IMR-90 (cell line): ENCODE data around the gene KRTAP5-3. TPM values are rescaled to one million over a fixed set of nuclear protein-coding genes. Genes with fewer than 3 reads are reported as not detected.

Source experiments
- ATAC-seq: fragments of 200-7000 bp; cut with Tn5 transposase; 2 replicates; pipeline ENCODE4 v1.9.1; 2020; ENCODE audit warnings: low read depth, mild to moderate bottlenecking, moderate library complexity
- BruUV-seq: library from RNA; stranded (reverse); fragments of 400-500 nt; replicated peaks from 2 replicates; lab custom pipeline; 2021; lab: Mats Ljungman, UMichigan
- CTCF ChIA-PET: fragments of 300-600 bp; formaldehyde crosslinking; extraction: SDS; loops from one replicate; lab custom pipeline; 2021; ENCODE audit warnings: antibody characterized with exemption; lab: Yijun Ruan, JAX
- POLR2A ChIA-PET: fragments of 300-600 bp; sonication (Branson Sonifier 250); formaldehyde crosslinking; loops from one replicate; lab custom pipeline; 2022; ENCODE audit warnings: antibody characterized with exemption; ENCODE audit not compliant: unreplicated experiment; lab: Charles Lee
- DNase-seq: peaks from one replicate; pipeline ENCODE4 v3.0.0; 2013
- H2AFZ ChIP-seq: replicated peaks from 2 replicates; pipeline ENCODE3; 2013; ENCODE audit warnings: low read length, mild to moderate bottlenecking; ENCODE audit not compliant: poor library complexity
- H2AK5ac ChIP-seq: 2 replicates; pipeline ENCODE4 v1.6.1; 2013; ENCODE audit warnings: low read depth, low read length, inconsistent platforms
- H2AK9ac ChIP-seq: replicated peaks from 2 replicates; pipeline ENCODE3; 2013; ENCODE audit warnings: mild to moderate bottlenecking, low read depth, low read length, moderate library complexity; ENCODE audit not compliant: poor library complexity
- H2BK120ac ChIP-seq: 2 replicates; pipeline ENCODE4 v1.6.1; 2013; ENCODE audit warnings: low read depth, low read length, inconsistent platforms
- H2BK15ac ChIP-seq: 3 replicates; pipeline ENCODE4 v1.6.1; 2013; ENCODE audit warnings: low read depth, low read length, inconsistent platforms
- H2BK20ac ChIP-seq: 2 replicates; pipeline ENCODE4 v1.6.1; 2013; ENCODE audit warnings: low read depth, mild to moderate bottlenecking, inconsistent platforms, low read length, moderate library complexity
- H2BK5ac ChIP-seq: 2 replicates; pipeline ENCODE4 v1.6.1; 2013; ENCODE audit warnings: mild to moderate bottlenecking, low read depth, low read length, inconsistent platforms; ENCODE audit not compliant: poor library complexity, severe bottlenecking
- H3K14ac ChIP-seq: replicated peaks from 2 replicates; pipeline ENCODE4 v1.6.1; 2013; ENCODE audit warnings: low read depth, low read length, inconsistent platforms
- H3K18ac ChIP-seq: 2 replicates; pipeline ENCODE4 v1.6.1; 2013; ENCODE audit warnings: low read depth, low read length, control low read depth
- H3K23ac ChIP-seq: 2 replicates; pipeline ENCODE4 v1.6.1; 2013; ENCODE audit warnings: low read depth, low read length, inconsistent platforms
- H3K27ac ChIP-seq: 2 replicates; pipeline ENCODE4 v1.5.1; 2013; ENCODE audit warnings: mild to moderate bottlenecking, control low read depth, low read length; ENCODE audit not compliant: insufficient read depth
- H3K27me3 ChIP-seq: 2 replicates; pipeline ENCODE4 v1.6.1; 2013; ENCODE audit warnings: low read length; ENCODE audit not compliant: control insufficient read depth, insufficient read depth
- H3K36me3 ChIP-seq: 2 replicates; pipeline ENCODE4 v1.6.1; 2013; ENCODE audit warnings: low read length, mixed read lengths; ENCODE audit not compliant: control insufficient read depth, insufficient read depth
- H3K4ac ChIP-seq: 2 replicates; pipeline ENCODE4 v1.6.1; 2013; ENCODE audit warnings: low read depth, low read length, inconsistent platforms
- H3K4me1 ChIP-seq: 2 replicates; pipeline ENCODE4 v1.6.1; 2013; ENCODE audit warnings: low read length, mixed read lengths; ENCODE audit not compliant: control insufficient read depth, insufficient read depth
- H3K4me2 ChIP-seq: 2 replicates; pipeline ENCODE4 v1.6.1; 2013; ENCODE audit warnings: low read depth, mild to moderate bottlenecking, control low read depth, low read length, moderate library complexity
- H3K4me3 ChIP-seq: 2 replicates; pipeline ENCODE4 v1.5.1; 2013; ENCODE audit warnings: low read depth, mild to moderate bottlenecking, control low read depth, low read length, moderate library complexity; ENCODE audit not compliant: insufficient read depth
- H3K56ac ChIP-seq: 2 replicates; pipeline ENCODE4 v1.6.1; 2013; ENCODE audit warnings: low read length, inconsistent platforms; ENCODE audit not compliant: insufficient read depth; ENCODE audit errors: extremely low read depth
- H3K79me1 ChIP-seq, 2 experiments: 2 replicates each; pipeline ENCODE4 v1.6.1; 2013; ENCODE audit warnings: low read length in 2 of 2, inconsistent platforms in 1 of 2, low read depth in 1 of 2
- H3K9ac ChIP-seq: 2 replicates; pipeline ENCODE4 v1.6.1; 2013; ENCODE audit warnings: low read depth, low read length, control low read depth
- H3K9me1 ChIP-seq: 2 replicates; pipeline ENCODE4 v1.6.1; 2013; ENCODE audit warnings: low read length, inconsistent platforms; ENCODE audit not compliant: insufficient read depth
- H3K9me3 ChIP-seq: 2 replicates; pipeline ENCODE4 v1.6.1; 2013; ENCODE audit warnings: low read length; ENCODE audit not compliant: control insufficient read depth, insufficient read depth
- H4K20me1 ChIP-seq: 2 replicates; pipeline ENCODE4 v1.6.1; 2013; ENCODE audit warnings: low read length, inconsistent platforms; ENCODE audit not compliant: insufficient read depth
- H4K5ac ChIP-seq: 2 replicates; pipeline ENCODE4 v1.6.1; 2013; ENCODE audit warnings: mild to moderate bottlenecking, low read depth, low read length, control low read depth
- H4K8ac ChIP-seq, 2 experiments: 2 replicates each; pipeline ENCODE4 v1.6.1; 2013; ENCODE audit warnings: low read depth in 2 of 2, low read length in 2 of 2, control low read depth in 1 of 2, inconsistent platforms in 1 of 2
- H4K91ac ChIP-seq: 2 replicates; pipeline ENCODE4 v1.6.1; 2013; ENCODE audit warnings: low read depth, low read length, inconsistent platforms; ENCODE audit not compliant: insufficient read depth
- CEBPB ChIP-seq: IDR thresholded peaks from 2 replicates; pipeline ENCODE4 v1.6.1; 2012; ENCODE audit warnings: low read depth, low read length, improper control_type of control experiment
- CHD1 ChIP-seq: IDR thresholded peaks from 2 replicates; pipeline ENCODE4 v1.6.1; 2012; ENCODE audit warnings: low read depth, low read length, improper control_type of control experiment
- MAZ ChIP-seq: IDR thresholded peaks from 2 replicates; pipeline ENCODE4 v1.6.1; 2012; ENCODE audit warnings: low read depth, mild to moderate bottlenecking, low read length, improper control_type of control experiment, moderate library complexity, borderline replicate concordance
- MXI1 ChIP-seq: IDR thresholded peaks from 2 replicates; pipeline ENCODE4 v1.6.1; 2012; ENCODE audit warnings: low read depth, mild to moderate bottlenecking, low read length, moderate library complexity, borderline replicate concordance
- NFE2L2 ChIP-seq: fragments of 150-350 bp; IDR thresholded peaks from 2 replicates; pipeline ENCODE4 v1.6.1; 2016; ENCODE audit warnings: low read depth, mild to moderate bottlenecking, low read length
- POLR2A ChIP-seq: IDR thresholded peaks from 2 replicates; pipeline ENCODE4 v1.6.1; 2012; ENCODE audit warnings: mild to moderate bottlenecking, low read depth, low read length
- RAD21 ChIP-seq: IDR thresholded peaks from 2 replicates; pipeline ENCODE4 v1.6.1; 2012; ENCODE audit warnings: low read length, improper control_type of control experiment
- RCOR1 ChIP-seq: IDR thresholded peaks from 2 replicates; pipeline ENCODE4 v1.6.1; 2012; ENCODE audit warnings: mild to moderate bottlenecking, low read length, improper control_type of control experiment; ENCODE audit not compliant: insufficient replicate concordance
- RFX5 ChIP-seq: IDR thresholded peaks from 2 replicates; pipeline ENCODE4 v1.8.0; 2012; ENCODE audit warnings: low read depth, mild to moderate bottlenecking, low read length, moderate library complexity
- WGBS, 2 experiments: methylation state at CpG; one replicate each; pipeline versions ENCODE4 v1.1.5 to v1.1.7; 2013; ENCODE audit warnings: missing lambda C conversion rate in 2 of 2; ENCODE audit not compliant: insufficient read length in 1 of 2; ENCODE audit errors: extremely low coverage in 2 of 2; 5-methylcytosine and 5-hydroxymethylcytosine counted together
- dilution Hi-C: fragments of 300-500 bp; cut with HindIII; formaldehyde crosslinking; loops from one replicate; pipeline ENCODE4 v1.14.3; 2018; ENCODE audit warnings: low sequenced_read_pairs; ENCODE audit not compliant: unreplicated experiment
- in situ Hi-C: fragments of 300-500 bp; cut with MboI; formaldehyde crosslinking; loops from 3 replicates; pipeline ENCODE4 v1.14.3; 2019; ENCODE audit warnings: low sequenced_read_pairs, inconsistent platforms, mixed read lengths
- intact Hi-C: fragments of 100-400 bp; cut with micrococcal nuclease; formaldehyde crosslinking; loops from 2 replicates; pipeline ENCODE4 v1.10.0; 2022
- polyA plus RNA-seq, 3 experiments: library from polyadenylated mRNA; depleted of rRNA; stranded (reverse); fragments of >200 nt; gene quantifications; 2 replicates each; pipeline ENCODE4 v1.2.3, GENCODE V29; 2012; ENCODE audit warnings: low replicate concordance in 1 of 3
- total RNA-seq: library from RNA; depleted of rRNA; stranded (reverse); fragments of >200 nt; gene quantifications from 2 replicates; pipeline ENCODE4 v1.2.3, GENCODE V29; 2012
- TF ChIP-seq, protein P1 (sequence below): fragments of 150-350 bp; IDR thresholded peaks from 2 replicates; pipeline ENCODE4 v1.6.1; 2017; ENCODE audit warnings: mild to moderate bottlenecking, antibody characterized with exemption, low read length, low read depth
- TF ChIP-seq, protein P2 (sequence below): conservative IDR thresholded peaks from 2 replicates; pipeline ENCODE4 v1.5.1; 2012; ENCODE audit warnings: mild to moderate bottlenecking, low read depth, low read length, improper control_type of control experiment

KRTAP5-3 gene
- total and polyA plus RNA-seq, 2 of the 4 experiments (the other 2 are of a cell fraction) = not detected

DNA sequence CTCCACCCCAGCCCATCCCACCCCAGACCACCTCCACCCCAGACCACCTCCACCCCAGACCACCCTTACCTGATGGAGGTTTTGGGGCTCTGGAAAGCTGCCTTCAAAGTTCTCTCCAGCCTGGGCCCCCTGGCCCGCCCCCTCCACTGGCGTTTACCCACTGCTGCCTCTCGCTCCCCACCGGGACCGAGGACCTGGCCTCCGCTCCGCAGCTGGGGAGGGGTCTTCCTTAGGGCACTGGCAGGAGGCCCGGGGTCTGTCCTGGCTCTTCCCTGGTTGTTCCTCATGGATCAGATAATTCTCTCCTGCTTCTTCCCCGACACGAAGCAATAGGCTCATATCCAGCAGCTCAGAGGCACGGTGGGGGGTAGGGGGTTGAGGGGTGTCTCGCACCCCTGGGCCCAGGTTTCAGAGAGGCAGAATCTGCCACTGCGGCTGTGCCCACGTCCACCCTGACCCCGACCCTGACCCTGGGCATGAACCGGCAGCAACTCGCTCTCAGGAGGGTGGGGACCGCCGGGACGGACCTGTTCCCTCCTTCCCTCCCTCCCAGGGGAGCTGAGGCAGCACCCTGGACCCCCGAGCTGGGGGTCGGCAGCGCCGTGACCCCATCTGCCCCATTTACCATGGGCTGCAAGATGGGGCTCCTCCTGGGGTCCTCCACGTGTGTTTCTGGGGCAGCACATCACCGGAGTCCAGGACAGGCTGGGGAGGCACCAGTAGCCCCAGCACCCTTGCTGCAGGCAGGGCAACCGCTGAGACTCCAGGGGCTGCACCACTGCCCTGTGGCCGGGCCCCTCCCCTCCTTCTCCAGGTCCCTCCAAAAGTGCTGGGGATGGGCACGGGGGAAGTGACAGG is 34.3 kb upstream of the KRTAP5-3 start:
- Histone ChIP-seq H4K20me1 (no peaks in the 10 kb centered on the region), H3K14ac (no peak overlapping the region), H4K5ac (no peak overlapping the region), H2BK5ac (no peak overlapping the region), H3K23ac (no peak overlapping the region), H3K56ac (no peak overlapping the region), H3K9ac (no peak overlapping the region), H3K4me1 (no peaks in the 10 kb centered on the region), H3K79me1 (no peaks in the 10 kb centered on the region), H3K9me1 (no peaks in the 10 kb centered on the region), H2AK5ac (no peak overlapping the region), H2AK9ac (no peak overlapping the region), H3K4me2 (no peak overlapping the region), H3K27ac (no peak overlapping the region), H4K91ac (no peak overlapping the region), H3K27me3 (peaks cover 48% of the 10 kb centered on the region), H3K36me3 (no peaks in the 10 kb centered on the region), H2BK15ac (no peak overlapping the region), H3K4me3 (no peak overlapping the region), H2BK120ac (no peak overlapping the region), H2BK20ac (no peak overlapping the region), H3K4ac (no peak overlapping the region), H2AFZ (no peak overlapping the region), H4K8ac (no peak overlapping the region), H3K9me3 (no peaks in the 10 kb centered on the region), H3K18ac (no peak overlapping the region)
- WGBS, 2 experiments = 67% methylated on average over 2 of the region's 29 CpGs; no CpG with 5 or more reads in 1 of the 2 experiments
- DNase-seq (no peak), ATAC-seq (no peak)
- dilution Hi-C loops (no loop called here), in situ Hi-C loops (no loop called here), intact Hi-C loops (no loop called here)
- no TSS peak for BruUV-seq
- CTCF ChIA-PET = no interaction called here
- TF ChIP-seq CHD1 (no peak), POLR2A (no peak), RFX5 (no peak), RAD21 (no peak), MAZ (no peak), MXI1 (no peak), CEBPB (no peak), NFE2L2 (no peak), RCOR1 (no peak)
- TF ChIP-seq, protein P1, sequence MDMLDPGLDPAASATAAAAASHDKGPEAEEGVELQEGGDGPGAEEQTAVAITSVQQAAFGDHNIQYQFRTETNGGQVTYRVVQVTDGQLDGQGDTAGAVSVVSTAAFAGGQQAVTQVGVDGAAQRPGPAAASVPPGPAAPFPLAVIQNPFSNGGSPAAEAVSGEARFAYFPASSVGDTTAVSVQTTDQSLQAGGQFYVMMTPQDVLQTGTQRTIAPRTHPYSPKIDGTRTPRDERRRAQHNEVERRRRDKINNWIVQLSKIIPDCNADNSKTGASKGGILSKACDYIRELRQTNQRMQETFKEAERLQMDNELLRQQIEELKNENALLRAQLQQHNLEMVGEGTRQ = no peak
- TF ChIP-seq, protein P2, sequence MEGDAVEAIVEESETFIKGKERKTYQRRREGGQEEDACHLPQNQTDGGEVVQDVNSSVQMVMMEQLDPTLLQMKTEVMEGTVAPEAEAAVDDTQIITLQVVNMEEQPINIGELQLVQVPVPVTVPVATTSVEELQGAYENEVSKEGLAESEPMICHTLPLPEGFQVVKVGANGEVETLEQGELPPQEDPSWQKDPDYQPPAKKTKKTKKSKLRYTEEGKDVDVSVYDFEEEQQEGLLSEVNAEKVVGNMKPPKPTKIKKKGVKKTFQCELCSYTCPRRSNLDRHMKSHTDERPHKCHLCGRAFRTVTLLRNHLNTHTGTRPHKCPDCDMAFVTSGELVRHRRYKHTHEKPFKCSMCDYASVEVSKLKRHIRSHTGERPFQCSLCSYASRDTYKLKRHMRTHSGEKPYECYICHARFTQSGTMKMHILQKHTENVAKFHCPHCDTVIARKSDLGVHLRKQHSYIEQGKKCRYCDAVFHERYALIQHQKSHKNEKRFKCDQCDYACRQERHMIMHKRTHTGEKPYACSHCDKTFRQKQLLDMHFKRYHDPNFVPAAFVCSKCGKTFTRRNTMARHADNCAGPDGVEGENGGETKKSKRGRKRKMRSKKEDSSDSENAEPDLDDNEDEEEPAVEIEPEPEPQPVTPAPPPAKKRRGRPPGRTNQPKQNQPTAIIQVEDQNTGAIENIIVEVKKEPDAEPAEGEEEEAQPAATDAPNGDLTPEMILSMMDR = no peak
- POLR2A ChIA-PET = no interaction called here
